GM23338 (cell line): Measurements from ENCODE around the gene IGSF11. TPM values are rescaled to one million over a fixed set of nuclear protein-coding genes. Genes with fewer than 3 reads are reported as not detected.

Experiments used
- ATAC-seq: fragments of 200-7000 bp; cut with Tn5 transposase; 3 replicates; pipeline ENCODE4 v1.9.1; 2020
- DNase-seq: peaks from one replicate; pipeline ENCODE4 v3.0.0-alpha.2; 2015; ENCODE audit warnings: low spot score
- H2AFZ ChIP-seq: fragments of 200-600 bp; sonication (generic); 2 replicates; pipeline ENCODE4 v1.8.0; 2016; ENCODE audit warnings: antibody characterized with exemption, mild to moderate bottlenecking, moderate library complexity
- H3F3A ChIP-seq: fragments of 200-600 bp; sonication (generic); replicated peaks from 2 replicates; pipeline ENCODE4 v1.8.0; 2017; ENCODE audit warnings: antibody characterized with exemption, mixed run types, low read depth
- H3K27ac ChIP-seq: fragments of 200-600 bp; sonication (generic); 2 replicates; pipeline ENCODE4 v1.6.1; 2016; ENCODE audit warnings: low read depth
- H3K27me3 ChIP-seq: fragments of 200-600 bp; sonication (generic); 2 replicates; pipeline ENCODE4 v1.8.0; 2016; ENCODE audit warnings: mild to moderate bottlenecking, mixed run types, moderate library complexity; ENCODE audit not compliant: insufficient read depth
- H3K36me3 ChIP-seq: fragments of 200-600 bp; sonication (generic); 2 replicates; pipeline ENCODE4 v1.8.0; 2016; ENCODE audit warnings: mild to moderate bottlenecking; ENCODE audit not compliant: insufficient read depth
- H3K4me1 ChIP-seq: fragments of 200-600 bp; sonication (generic); 2 replicates; pipeline ENCODE4 v1.8.0; 2016; ENCODE audit warnings: mild to moderate bottlenecking, moderate library complexity; ENCODE audit not compliant: insufficient read depth
- H3K4me2 ChIP-seq: fragments of 200-600 bp; sonication (generic); 2 replicates; pipeline ENCODE4 v1.7.1; 2017; ENCODE audit warnings: mixed run types
- H3K4me3 ChIP-seq: fragments of 200-600 bp; sonication (generic); 2 replicates; pipeline ENCODE4 v1.6.1; 2016; ENCODE audit warnings: mixed run types
- H3K79me2 ChIP-seq: fragments of 200-600 bp; sonication (generic); replicated peaks from 2 replicates; pipeline ENCODE4 v1.8.0; 2017; ENCODE audit warnings: mild to moderate bottlenecking; ENCODE audit not compliant: insufficient read depth
- H3K9me2 ChIP-seq: fragments of 200-600 bp; sonication (generic); 2 replicates; pipeline ENCODE4 v1.8.0; 2017; ENCODE audit not compliant: insufficient read depth
- H4K20me1 ChIP-seq: fragments of 200-600 bp; sonication (generic); replicated peaks from 2 replicates; pipeline ENCODE4 v1.8.0; 2017; ENCODE audit warnings: mild to moderate bottlenecking; ENCODE audit not compliant: insufficient read depth
- H3K27ac Mint-ChIP-seq: 2 replicates; pipeline ENCODE4 v1.8.0; 2020; ENCODE audit warnings: inconsistent platforms, mild to moderate bottlenecking, moderate library complexity, mixed read lengths
- H3K27me3 Mint-ChIP-seq: 3 replicates; pipeline ENCODE4 v1.8.0; 2022; ENCODE audit warnings: low read depth, mild to moderate bottlenecking, moderate library complexity, mixed read lengths, inconsistent platforms; ENCODE audit not compliant: insufficient read depth, poor library complexity
- H3K36me3 Mint-ChIP-seq: 3 replicates; pipeline ENCODE4 v1.8.0; 2021; ENCODE audit warnings: low read depth, mild to moderate bottlenecking, inconsistent platforms, moderate library complexity, mixed read lengths
- H3K4me1 Mint-ChIP-seq: 3 replicates; pipeline ENCODE4 v1.8.0; 2020; ENCODE audit warnings: mild to moderate bottlenecking, inconsistent platforms, mixed read lengths
- H3K4me3 Mint-ChIP-seq: 3 replicates; pipeline ENCODE4 v1.8.0; 2021; ENCODE audit warnings: moderate library complexity, mild to moderate bottlenecking, inconsistent platforms, mixed read lengths
- H3K9me3 Mint-ChIP-seq: 3 replicates; pipeline ENCODE4 v1.8.0; 2020; ENCODE audit warnings: moderate library complexity, mild to moderate bottlenecking, inconsistent platforms, mixed read lengths
- EZH2 ChIP-seq: fragments of 200-600 bp; sonication (generic); IDR thresholded peaks from one replicate; pipeline ENCODE4 v1.8.0; 2017; ENCODE audit warnings: antibody characterized with exemption, mild to moderate bottlenecking, low read depth; ENCODE audit not compliant: unreplicated experiment
- NANOG ChIP-seq: IDR thresholded peaks from 2 replicates; pipeline ENCODE4 v1.6.1; 2016; ENCODE audit warnings: antibody characterized with exemption, borderline replicate concordance
- POLR2AphosphoS5 ChIP-seq: IDR thresholded peaks from 2 replicates; pipeline ENCODE4 v1.6.1; 2016; ENCODE audit warnings: antibody characterized with exemption, low read depth
- STAT1 ChIP-seq: IDR thresholded peaks from one replicate; pipeline ENCODE4 v1.6.1; 2016; ENCODE audit warnings: antibody characterized with exemption; ENCODE audit not compliant: unreplicated experiment
- ZNF331 ChIP-seq: fragments of 250-450 bp; sonication (Bioruptor Pico); IDR thresholded peaks from 2 replicates; pipeline ENCODE4 v1.5.0; 2020; ENCODE audit warnings: low read depth, mild to moderate bottlenecking, moderate library complexity
- polyA plus RNA-seq: library from polyadenylated mRNA; unstranded; fragments of >200 nt; fragmentation: Nextera tagmentation; extraction: Ambion mirVana; gene quantifications from 2 replicates; pipeline ENCODE4 v1.2.1, GENCODE V29; 2016
- total RNA-seq: library from RNA; depleted of rRNA; stranded (reverse); fragments of >200 nt; shearing (Covaris generic); gene quantifications from 2 replicates; pipeline ENCODE4 v1.2.3, GENCODE V29; 2014
- TF ChIP-seq, protein P1 (sequence below): fragments of 250-450 bp; sonication (Bioruptor Pico); IDR thresholded peaks from 2 replicates; pipeline ENCODE4 v1.5.0; 2020; ENCODE audit warnings: mild to moderate bottlenecking, moderate library complexity
- TF ChIP-seq, protein P2 (sequence below): IDR thresholded peaks from 2 replicates; pipeline ENCODE4 v1.6.1; 2016; ENCODE audit warnings: antibody characterized with exemption
- TF ChIP-seq, protein P3 (sequence below), 2 experiments: fragments of 200-600 bp in 1 of 2; sonication (generic) in 1 of 2; conservative IDR thresholded peaks; 2 replicates each; pipeline versions ENCODE4 v1.5.1 to v1.6.1; 2016 to 2017; ENCODE audit warnings: antibody characterized with exemption in 2 of 2, low read depth in 2 of 2, mild to moderate bottlenecking in 2 of 2, moderate library complexity in 1 of 2
- TF ChIP-seq, protein P4 (sequence below): IDR thresholded peaks from one replicate; pipeline ENCODE4 v1.6.1; 2018; ENCODE audit warnings: antibody characterized with exemption; ENCODE audit not compliant: unreplicated experiment

IGSF11 gene
- total and polyA plus RNA-seq, 2 experiments from 2014 or later, result 0.68 to 1.8 TPM

DNA sequence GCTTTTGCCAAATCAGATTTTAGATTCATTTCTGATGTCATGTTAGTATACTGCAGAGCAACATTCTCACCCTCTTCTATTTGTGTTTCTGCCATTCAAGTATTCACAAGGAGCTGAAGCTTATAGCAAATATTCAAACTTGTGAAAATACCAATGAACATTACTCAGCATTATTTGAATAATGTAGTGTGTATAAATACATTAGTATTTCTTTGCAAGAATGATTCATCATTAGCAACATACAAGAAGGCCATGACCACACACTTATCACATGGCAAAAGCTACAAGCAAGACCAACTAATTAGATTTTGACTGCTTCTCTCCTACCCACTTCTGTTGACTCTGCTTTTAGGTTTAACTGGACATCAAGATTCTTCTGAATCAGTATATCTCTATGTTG is 124.9 kb downstream of the IGSF11 start:
- peaks cover 9% of the 10 kb centered on the region; the same call in 2 of the 3 replicates for H3K4me1 Mint-ChIP-seq
- ATAC-seq (no peak), DNase-seq (no peak)
- no peaks in the 10 kb centered on the region for H3K79me2 ChIP-seq
- no peak overlapping the region for H3K4me2 ChIP-seq
- no peaks in the 10 kb centered on the region for H3K27me3 ChIP-seq
- H2AFZ ChIP-seq, result no peak overlapping the region
- peaks cover 4% of the 10 kb centered on the region; the same call in 1 of the 2 replicates for H3K4me1 ChIP-seq
- H3K27ac Mint-ChIP-seq, result no peak overlapping the region
- no peaks in the 10 kb centered on the region for H3K27me3 Mint-ChIP-seq
- H3K4me3 ChIP-seq, result no peak overlapping the region
- H3F3A ChIP-seq, result no peaks in the 10 kb centered on the region
- no peak for TF ChIP-seq ZNF331 (CRISPR knock-in tag)
- TF ChIP-seq STAT1, result no peak
- H3K27ac ChIP-seq, result no peak overlapping the region
- no peaks in the 10 kb centered on the region for H3K9me2 ChIP-seq
- no peaks in the 10 kb centered on the region for H3K36me3 Mint-ChIP-seq
- no peak overlapping the region for H3K4me3 Mint-ChIP-seq
- peaks cover 6% of the 10 kb centered on the region; the same call in 2 of the 3 replicates for H3K9me3 Mint-ChIP-seq
- H3K36me3 ChIP-seq, result no peaks in the 10 kb centered on the region
- H4K20me1 ChIP-seq, result no peaks in the 10 kb centered on the region

DNA sequence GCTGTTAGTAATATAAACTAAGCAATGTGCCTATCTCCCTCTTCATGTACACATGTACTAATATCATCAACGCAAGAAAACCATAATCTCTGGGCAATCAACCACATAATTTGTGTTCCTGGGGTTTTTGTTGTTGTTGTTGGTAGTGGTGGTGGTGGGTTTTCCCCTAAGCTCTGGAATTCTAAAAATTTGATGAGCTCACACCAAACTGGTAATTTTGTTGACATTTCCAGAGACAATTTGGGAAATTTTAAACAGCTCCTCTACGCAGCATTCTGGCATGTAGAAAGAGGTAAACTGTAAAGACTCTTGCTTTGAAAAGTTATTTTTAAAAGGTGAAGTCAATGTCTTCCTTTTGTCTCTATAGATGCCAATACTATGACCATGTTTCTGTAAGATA is 126.7 kb downstream of the IGSF11 start:
- peak; percentile 36; the same call in 2 of the 3 replicates for ATAC-seq
- Histone ChIP-seq H3K36me3 (no peaks in the 10 kb centered on the region), H3K79me2 (no peaks in the 10 kb centered on the region), H3F3A (no peaks in the 10 kb centered on the region), H3K4me2 (no peak overlapping the region; the same call in 1 of the 2 replicates), H3K9me2 (0 out of 2 replicates have a peak, but pooled peaks cover under 1% of the 10 kb centered on the region), H3K4me3 (no peak overlapping the region), H2AFZ (no peak overlapping the region), H3K27ac (no peak overlapping the region; the same call in 1 of the 2 replicates), H3K27me3 (no peaks in the 10 kb centered on the region), H3K4me1 (peaks cover 4% of the 10 kb centered on the region; the same call in 1 of the 2 replicates), H4K20me1 (no peaks in the 10 kb centered on the region)
- Mint-ChIP-seq H3K9me3 (no peaks in the 10 kb centered on the region), H3K4me1 (peaks cover 3% of the 10 kb centered on the region; the same call in 2 of the 3 replicates), H3K27me3 (no peaks in the 10 kb centered on the region), H3K36me3 (no peaks in the 10 kb centered on the region), H3K27ac (no peak overlapping the region), H3K4me3 (no peak overlapping the region)
- peak; percentile 48 for DNase-seq
- TF ChIP-seq, protein P1, sequence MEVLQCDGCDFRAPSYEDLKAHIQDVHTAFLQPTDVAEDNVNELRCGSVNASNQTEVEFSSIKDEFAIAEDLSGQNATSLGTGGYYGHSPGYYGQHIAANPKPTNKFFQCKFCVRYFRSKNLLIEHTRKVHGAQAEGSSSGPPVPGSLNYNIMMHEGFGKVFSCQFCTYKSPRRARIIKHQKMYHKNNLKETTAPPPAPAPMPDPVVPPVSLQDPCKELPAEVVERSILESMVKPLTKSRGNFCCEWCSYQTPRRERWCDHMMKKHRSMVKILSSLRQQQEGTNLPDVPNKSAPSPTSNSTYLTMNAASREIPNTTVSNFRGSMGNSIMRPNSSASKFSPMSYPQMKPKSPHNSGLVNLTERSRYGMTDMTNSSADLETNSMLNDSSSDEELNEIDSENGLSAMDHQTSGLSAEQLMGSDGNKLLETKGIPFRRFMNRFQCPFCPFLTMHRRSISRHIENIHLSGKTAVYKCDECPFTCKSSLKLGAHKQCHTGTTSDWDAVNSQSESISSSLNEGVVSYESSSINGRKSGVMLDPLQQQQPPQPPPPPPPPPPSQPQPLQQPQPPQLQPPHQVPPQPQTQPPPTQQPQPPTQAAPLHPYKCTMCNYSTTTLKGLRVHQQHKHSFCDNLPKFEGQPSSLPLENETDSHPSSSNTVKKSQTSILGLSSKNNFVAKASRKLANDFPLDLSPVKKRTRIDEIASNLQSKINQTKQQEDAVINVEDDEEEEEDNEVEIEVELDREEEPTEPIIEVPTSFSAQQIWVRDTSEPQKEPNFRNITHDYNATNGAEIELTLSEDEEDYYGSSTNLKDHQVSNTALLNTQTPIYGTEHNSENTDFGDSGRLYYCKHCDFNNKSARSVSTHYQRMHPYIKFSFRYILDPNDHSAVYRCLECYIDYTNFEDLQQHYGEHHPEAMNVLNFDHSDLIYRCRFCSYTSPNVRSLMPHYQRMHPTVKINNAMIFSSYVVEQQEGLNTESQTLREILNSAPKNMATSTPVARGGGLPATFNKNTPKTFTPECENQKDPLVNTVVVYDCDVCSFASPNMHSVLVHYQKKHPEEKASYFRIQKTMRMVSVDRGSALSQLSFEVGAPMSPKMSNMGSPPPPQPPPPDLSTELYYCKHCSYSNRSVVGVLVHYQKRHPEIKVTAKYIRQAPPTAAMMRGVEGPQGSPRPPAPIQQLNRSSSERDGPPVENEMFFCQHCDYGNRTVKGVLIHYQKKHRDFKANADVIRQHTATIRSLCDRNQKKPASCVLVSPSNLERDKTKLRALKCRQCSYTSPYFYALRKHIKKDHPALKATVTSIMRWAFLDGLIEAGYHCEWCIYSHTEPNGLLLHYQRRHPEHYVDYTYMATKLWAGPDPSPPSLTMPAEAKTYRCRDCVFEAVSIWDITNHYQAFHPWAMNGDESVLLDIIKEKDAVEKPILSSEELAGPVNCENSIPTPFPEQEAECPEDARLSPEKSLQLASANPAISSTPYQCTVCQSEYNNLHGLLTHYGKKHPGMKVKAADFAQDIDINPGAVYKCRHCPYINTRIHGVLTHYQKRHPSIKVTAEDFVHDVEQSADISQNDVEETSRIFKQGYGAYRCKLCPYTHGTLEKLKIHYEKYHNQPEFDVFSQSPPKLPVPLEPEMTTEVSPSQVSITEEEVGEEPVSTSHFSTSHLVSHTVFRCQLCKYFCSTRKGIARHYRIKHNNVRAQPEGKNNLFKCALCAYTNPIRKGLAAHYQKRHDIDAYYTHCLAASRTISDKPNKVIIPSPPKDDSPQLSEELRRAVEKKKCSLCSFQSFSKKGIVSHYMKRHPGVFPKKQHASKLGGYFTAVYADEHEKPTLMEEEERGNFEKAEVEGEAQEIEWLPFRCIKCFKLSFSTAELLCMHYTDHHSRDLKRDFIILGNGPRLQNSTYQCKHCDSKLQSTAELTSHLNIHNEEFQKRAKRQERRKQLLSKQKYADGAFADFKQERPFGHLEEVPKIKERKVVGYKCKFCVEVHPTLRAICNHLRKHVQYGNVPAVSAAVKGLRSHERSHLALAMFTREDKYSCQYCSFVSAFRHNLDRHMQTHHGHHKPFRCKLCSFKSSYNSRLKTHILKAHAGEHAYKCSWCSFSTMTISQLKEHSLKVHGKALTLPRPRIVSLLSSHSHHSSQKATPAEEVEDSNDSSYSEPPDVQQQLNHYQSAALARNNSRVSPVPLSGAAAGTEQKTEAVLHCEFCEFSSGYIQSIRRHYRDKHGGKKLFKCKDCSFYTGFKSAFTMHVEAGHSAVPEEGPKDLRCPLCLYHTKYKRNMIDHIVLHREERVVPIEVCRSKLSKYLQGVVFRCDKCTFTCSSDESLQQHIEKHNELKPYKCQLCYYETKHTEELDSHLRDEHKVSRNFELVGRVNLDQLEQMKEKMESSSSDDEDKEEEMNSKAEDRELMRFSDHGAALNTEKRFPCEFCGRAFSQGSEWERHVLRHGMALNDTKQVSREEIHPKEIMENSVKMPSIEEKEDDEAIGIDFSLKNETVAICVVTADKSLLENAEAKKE (CRISPR knock-in tag), result no peak
- TF ChIP-seq NANOG (no peak), EZH2 (no peak), POLR2AphosphoS5 (no peak)
- TF ChIP-seq, protein P2, sequence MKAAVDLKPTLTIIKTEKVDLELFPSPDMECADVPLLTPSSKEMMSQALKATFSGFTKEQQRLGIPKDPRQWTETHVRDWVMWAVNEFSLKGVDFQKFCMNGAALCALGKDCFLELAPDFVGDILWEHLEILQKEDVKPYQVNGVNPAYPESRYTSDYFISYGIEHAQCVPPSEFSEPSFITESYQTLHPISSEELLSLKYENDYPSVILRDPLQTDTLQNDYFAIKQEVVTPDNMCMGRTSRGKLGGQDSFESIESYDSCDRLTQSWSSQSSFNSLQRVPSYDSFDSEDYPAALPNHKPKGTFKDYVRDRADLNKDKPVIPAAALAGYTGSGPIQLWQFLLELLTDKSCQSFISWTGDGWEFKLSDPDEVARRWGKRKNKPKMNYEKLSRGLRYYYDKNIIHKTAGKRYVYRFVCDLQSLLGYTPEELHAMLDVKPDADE, result no peak
- TF ChIP-seq, protein P3, sequence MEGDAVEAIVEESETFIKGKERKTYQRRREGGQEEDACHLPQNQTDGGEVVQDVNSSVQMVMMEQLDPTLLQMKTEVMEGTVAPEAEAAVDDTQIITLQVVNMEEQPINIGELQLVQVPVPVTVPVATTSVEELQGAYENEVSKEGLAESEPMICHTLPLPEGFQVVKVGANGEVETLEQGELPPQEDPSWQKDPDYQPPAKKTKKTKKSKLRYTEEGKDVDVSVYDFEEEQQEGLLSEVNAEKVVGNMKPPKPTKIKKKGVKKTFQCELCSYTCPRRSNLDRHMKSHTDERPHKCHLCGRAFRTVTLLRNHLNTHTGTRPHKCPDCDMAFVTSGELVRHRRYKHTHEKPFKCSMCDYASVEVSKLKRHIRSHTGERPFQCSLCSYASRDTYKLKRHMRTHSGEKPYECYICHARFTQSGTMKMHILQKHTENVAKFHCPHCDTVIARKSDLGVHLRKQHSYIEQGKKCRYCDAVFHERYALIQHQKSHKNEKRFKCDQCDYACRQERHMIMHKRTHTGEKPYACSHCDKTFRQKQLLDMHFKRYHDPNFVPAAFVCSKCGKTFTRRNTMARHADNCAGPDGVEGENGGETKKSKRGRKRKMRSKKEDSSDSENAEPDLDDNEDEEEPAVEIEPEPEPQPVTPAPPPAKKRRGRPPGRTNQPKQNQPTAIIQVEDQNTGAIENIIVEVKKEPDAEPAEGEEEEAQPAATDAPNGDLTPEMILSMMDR (conservative IDR thresholded peaks at IDR 0.05; ENCODE audit: low read depth in 2 of 2), result no peak
- TF ChIP-seq, protein P4, sequence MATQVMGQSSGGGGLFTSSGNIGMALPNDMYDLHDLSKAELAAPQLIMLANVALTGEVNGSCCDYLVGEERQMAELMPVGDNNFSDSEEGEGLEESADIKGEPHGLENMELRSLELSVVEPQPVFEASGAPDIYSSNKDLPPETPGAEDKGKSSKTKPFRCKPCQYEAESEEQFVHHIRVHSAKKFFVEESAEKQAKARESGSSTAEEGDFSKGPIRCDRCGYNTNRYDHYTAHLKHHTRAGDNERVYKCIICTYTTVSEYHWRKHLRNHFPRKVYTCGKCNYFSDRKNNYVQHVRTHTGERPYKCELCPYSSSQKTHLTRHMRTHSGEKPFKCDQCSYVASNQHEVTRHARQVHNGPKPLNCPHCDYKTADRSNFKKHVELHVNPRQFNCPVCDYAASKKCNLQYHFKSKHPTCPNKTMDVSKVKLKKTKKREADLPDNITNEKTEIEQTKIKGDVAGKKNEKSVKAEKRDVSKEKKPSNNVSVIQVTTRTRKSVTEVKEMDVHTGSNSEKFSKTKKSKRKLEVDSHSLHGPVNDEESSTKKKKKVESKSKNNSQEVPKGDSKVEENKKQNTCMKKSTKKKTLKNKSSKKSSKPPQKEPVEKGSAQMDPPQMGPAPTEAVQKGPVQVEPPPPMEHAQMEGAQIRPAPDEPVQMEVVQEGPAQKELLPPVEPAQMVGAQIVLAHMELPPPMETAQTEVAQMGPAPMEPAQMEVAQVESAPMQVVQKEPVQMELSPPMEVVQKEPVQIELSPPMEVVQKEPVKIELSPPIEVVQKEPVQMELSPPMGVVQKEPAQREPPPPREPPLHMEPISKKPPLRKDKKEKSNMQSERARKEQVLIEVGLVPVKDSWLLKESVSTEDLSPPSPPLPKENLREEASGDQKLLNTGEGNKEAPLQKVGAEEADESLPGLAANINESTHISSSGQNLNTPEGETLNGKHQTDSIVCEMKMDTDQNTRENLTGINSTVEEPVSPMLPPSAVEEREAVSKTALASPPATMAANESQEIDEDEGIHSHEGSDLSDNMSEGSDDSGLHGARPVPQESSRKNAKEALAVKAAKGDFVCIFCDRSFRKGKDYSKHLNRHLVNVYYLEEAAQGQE, result no peak
